Fibroblast of lung (primary cell): Measurements from ENCODE around the gene WDR27. TPM values are rescaled to one million over a fixed set of nuclear protein-coding genes. Genes with fewer than 3 reads are reported as not detected.

Source experiments
- DNase-seq, 2 donors: peaks; one replicate each; pipeline versions ENCODE4 v3.0.0 to v3.0.0-alpha.2; 2010; ENCODE audit warnings: low read depth in 2 of 2
- H2AFZ ChIP-seq: 2 replicates; pipeline ENCODE4 v1.5.1; 2012; ENCODE audit warnings: low read length, control low read depth, inconsistent platforms
- H3K27ac ChIP-seq: 2 replicates; pipeline ENCODE4 v1.5.1; 2011; ENCODE audit warnings: low read length, control low read depth; ENCODE audit not compliant: insufficient read depth
- H3K27me3 ChIP-seq: 2 replicates; pipeline ENCODE4 v1.5.1; 2011; ENCODE audit warnings: mild to moderate bottlenecking, low read length; ENCODE audit not compliant: control insufficient read depth, insufficient read depth
- H3K36me3 ChIP-seq: 2 replicates; pipeline ENCODE4 v1.5.1; 2011; ENCODE audit warnings: low read length; ENCODE audit not compliant: control insufficient read depth, insufficient read depth
- H3K4me1 ChIP-seq: 2 replicates; pipeline ENCODE4 v1.5.1; 2011; ENCODE audit warnings: low read length; ENCODE audit not compliant: control insufficient read depth, insufficient read depth; ENCODE audit errors: extremely low read depth
- H3K4me2 ChIP-seq: 2 replicates; pipeline ENCODE4 v1.5.1; 2011; ENCODE audit warnings: low read length, control low read depth; ENCODE audit not compliant: insufficient read depth; ENCODE audit errors: extremely low read depth
- H3K4me3 ChIP-seq, 4 experiments: fragments of 200-600 bp in 1 of 4; sonication (generic) in 1 of 4; replicated peaks in 1 of 4; 2 replicates each; pipeline ENCODE4 v1.5.1; 2011 to 2016; ENCODE audit warnings: low read length in 4 of 4, low read depth in 3 of 4, mild to moderate bottlenecking in 3 of 4, control low read depth in 2 of 4, inconsistent platforms in 1 of 4, mixed read lengths in 1 of 4; ENCODE audit not compliant: insufficient read depth in 1 of 4; ENCODE audit errors: control extremely low read depth in 1 of 4
- H3K79me2 ChIP-seq: 2 replicates; pipeline ENCODE4 v1.5.1; 2012; ENCODE audit warnings: mild to moderate bottlenecking, low read length, inconsistent platforms; ENCODE audit not compliant: control insufficient read depth, insufficient read depth
- H3K9ac ChIP-seq: 2 replicates; pipeline ENCODE4 v1.5.1; 2011; ENCODE audit warnings: mild to moderate bottlenecking, low read length, control low read depth; ENCODE audit not compliant: insufficient read depth
- H3K9me3 ChIP-seq: 2 replicates; pipeline ENCODE4 v1.5.1; 2012; ENCODE audit warnings: low read depth, low read length; ENCODE audit not compliant: control insufficient read depth, insufficient read depth
- H4K20me1 ChIP-seq: 2 replicates; pipeline ENCODE4 v1.5.1; 2011; ENCODE audit warnings: low read length; ENCODE audit not compliant: control insufficient read depth, insufficient read depth; ENCODE audit errors: extremely low read depth
- EZH2 ChIP-seq: IDR thresholded peaks from 2 replicates; pipeline ENCODE4 v1.5.1; 2012; ENCODE audit warnings: low read length, control low read depth, mild to moderate bottlenecking; ENCODE audit errors: missing control alignments
- polyA plus RNA-seq, 2 donors: library from polyadenylated mRNA; depleted of rRNA in 1 of 2; stranded (reverse) in 1 of 2; unstranded in 1 of 2; fragments of >200 nt; gene quantifications; 2 replicates each; pipeline ENCODE4 v1.2.1, GENCODE V29; 2011 to 2012; ENCODE audit warnings: missing spikeins in 1 of 2
- total RNA-seq: library from RNA; depleted of rRNA; stranded (reverse); fragments of >200 nt; gene quantifications from 2 replicates; pipeline ENCODE4 v1.2.1, GENCODE V29; 2014
- TF ChIP-seq, protein P1 (sequence below), 2 donors: IDR thresholded peaks in 1 of 2; conservative IDR thresholded peaks in 1 of 2; 1 replicate in 1 of 2; 2 replicates in 1 of 2; pipeline ENCODE4 v1.5.1; 2011 to 2012; ENCODE audit warnings: low read length in 2 of 2, control low read depth in 1 of 2, inconsistent platforms in 1 of 2, low read depth in 1 of 2, mild to moderate bottlenecking in 1 of 2

The WDR27 gene
- total and polyA plus RNA-seq, 2 donors (not counting 1 experiment from before 2014, with no cell fraction given): 8.8 to 23.3 TPM

DNA sequence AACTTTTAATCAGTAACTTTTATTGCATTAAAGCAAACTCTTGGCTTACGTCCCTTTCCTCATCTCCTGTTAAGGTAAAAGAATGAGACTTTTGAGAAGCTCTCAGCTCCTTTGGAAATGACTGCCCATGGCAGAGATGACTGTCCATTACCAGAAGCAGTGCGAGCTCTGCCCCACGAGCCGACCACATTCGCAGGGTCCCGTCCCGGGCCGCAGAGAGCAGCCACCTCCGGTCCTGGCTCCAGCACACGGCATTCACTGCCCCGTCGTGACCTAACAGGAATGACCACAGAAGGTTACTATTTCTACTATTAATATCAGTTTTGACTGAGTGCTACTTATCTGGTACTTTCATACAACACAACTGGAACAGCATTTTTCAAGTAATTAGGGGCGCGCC is 63.4 kb downstream of the WDR27 start:
- no peak overlapping the region for H3K4me2 ChIP-seq
- DNase-seq: no peak
- TF ChIP-seq, protein P1, sequence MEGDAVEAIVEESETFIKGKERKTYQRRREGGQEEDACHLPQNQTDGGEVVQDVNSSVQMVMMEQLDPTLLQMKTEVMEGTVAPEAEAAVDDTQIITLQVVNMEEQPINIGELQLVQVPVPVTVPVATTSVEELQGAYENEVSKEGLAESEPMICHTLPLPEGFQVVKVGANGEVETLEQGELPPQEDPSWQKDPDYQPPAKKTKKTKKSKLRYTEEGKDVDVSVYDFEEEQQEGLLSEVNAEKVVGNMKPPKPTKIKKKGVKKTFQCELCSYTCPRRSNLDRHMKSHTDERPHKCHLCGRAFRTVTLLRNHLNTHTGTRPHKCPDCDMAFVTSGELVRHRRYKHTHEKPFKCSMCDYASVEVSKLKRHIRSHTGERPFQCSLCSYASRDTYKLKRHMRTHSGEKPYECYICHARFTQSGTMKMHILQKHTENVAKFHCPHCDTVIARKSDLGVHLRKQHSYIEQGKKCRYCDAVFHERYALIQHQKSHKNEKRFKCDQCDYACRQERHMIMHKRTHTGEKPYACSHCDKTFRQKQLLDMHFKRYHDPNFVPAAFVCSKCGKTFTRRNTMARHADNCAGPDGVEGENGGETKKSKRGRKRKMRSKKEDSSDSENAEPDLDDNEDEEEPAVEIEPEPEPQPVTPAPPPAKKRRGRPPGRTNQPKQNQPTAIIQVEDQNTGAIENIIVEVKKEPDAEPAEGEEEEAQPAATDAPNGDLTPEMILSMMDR (conservative IDR thresholded peaks at IDR 0.05 in 1 of 2, IDR thresholded peaks at IDR 0.05 in 1 of 2; ENCODE audit: low read depth in 1 of 2, low read length in 2 of 2): no peak
- TF ChIP-seq EZH2: no peak
- no peaks in the 10 kb centered on the region for H3K27me3 ChIP-seq
- no peak overlapping the region for H3K4me3 ChIP-seq
- no peak overlapping the region for H3K27ac ChIP-seq
- H4K20me1 ChIP-seq: no peaks in the 10 kb centered on the region
- H2AFZ ChIP-seq: no peak overlapping the region
- no peaks in the 10 kb centered on the region for H3K4me1 ChIP-seq
- no peaks in the 10 kb centered on the region for H3K79me2 ChIP-seq
- H3K9me3 ChIP-seq: no peaks in the 10 kb centered on the region
- no peak overlapping the region for H3K9ac ChIP-seq
- no peaks in the 10 kb centered on the region for H3K36me3 ChIP-seq

DNA sequence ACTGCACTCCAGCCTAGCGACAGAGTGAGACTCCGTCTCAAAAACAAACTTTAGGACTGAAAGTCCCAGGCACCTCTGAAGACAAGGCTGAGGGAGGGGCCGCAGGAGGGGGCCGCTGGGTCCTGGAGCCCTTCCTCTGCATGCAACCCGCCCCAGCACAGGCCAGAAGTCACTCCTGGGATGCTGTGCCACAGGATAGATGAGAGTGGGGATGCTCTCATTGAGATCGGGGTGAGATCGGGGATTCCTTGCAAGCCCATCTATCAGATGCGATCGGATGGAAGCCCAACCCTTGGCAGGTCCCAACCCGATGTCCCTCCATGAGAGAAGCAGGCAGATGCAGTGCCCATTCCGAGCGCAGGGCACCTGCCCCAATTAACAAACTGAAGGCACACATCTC is 66.5 kb downstream of the WDR27 start:
- Histone ChIP-seq H2AFZ (no peak overlapping the region), H3K27me3 (no peaks in the 10 kb centered on the region), H3K4me3 (no peak overlapping the region), H3K4me1 (no peaks in the 10 kb centered on the region), H3K27ac (no peak overlapping the region), H3K4me2 (no peak overlapping the region), H3K9ac (no peak overlapping the region), H4K20me1 (no peaks in the 10 kb centered on the region), H3K36me3 (peaks cover 2% of the 10 kb centered on the region), H3K79me2 (no peaks in the 10 kb centered on the region), H3K9me3 (no peaks in the 10 kb centered on the region)
- DNase-seq: no peak
- TF ChIP-seq, protein P1 (conservative IDR thresholded peaks at IDR 0.05 in 1 of 2, IDR thresholded peaks at IDR 0.05 in 1 of 2; ENCODE audit: low read depth in 1 of 2, low read length in 2 of 2): no peak
- no peak for TF ChIP-seq EZH2

DNA sequence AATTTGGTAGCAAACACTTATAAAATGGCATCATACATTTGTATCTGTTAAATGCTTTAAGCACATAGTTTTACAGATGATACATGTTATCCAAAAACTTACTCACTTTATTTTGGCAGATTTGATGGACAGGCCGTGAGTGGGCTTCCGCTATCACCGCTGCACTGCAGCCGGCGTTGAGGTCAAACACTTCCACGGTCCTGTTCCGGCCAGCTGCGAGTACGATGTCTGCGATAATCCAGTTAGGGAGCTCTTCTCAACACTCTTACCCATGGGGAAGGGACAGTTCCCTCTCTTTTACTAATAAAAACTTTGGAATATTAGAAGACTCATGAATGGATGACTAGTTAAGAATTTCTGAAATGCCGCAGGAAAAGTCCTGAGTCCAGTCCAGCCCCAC is 69.0 kb downstream of the WDR27 start:
- Histone ChIP-seq H3K27ac (no peak overlapping the region), H3K79me2 (no peaks in the 10 kb centered on the region), H3K27me3 (no peaks in the 10 kb centered on the region), H3K4me2 (no peak overlapping the region), H4K20me1 (no peaks in the 10 kb centered on the region), H2AFZ (no peak overlapping the region), H3K4me1 (no peaks in the 10 kb centered on the region), H3K9me3 (no peaks in the 10 kb centered on the region), H3K36me3 (peaks cover 2% of the 10 kb centered on the region), H3K9ac (no peak overlapping the region), H3K4me3 (no peak overlapping the region)
- TF ChIP-seq EZH2: no peak
- TF ChIP-seq, protein P1 (conservative IDR thresholded peaks at IDR 0.05 in 1 of 2, IDR thresholded peaks at IDR 0.05 in 1 of 2; ENCODE audit: low read depth in 1 of 2, low read length in 2 of 2): no peak
- DNase-seq: no peak
